Endothelial cell of umbilical vein (primary cell): ENCODE data around the gene ATP9B. TPM values are rescaled to one million over a fixed set of nuclear protein-coding genes. Genes with fewer than 3 reads are reported as not detected.

Experiments
- BruUV-seq: library from RNA; stranded (reverse); fragments of 400-500 nt; replicated peaks from 2 replicates; lab custom pipeline; 2021; lab: Mats Ljungman, UMichigan
- CTCF ChIA-PET: fragments of 300-600, 350-600 bp; sonication (Branson Sonifier 250); formaldehyde crosslinking; loops from one replicate; lab custom pipeline; 2021; ENCODE audit warnings: antibody characterized with exemption, inconsistent platforms; lab: Charles Lee
- POLR2A ChIA-PET: fragments of 300-600, 350-600 bp; sonication (Branson Sonifier 250); formaldehyde crosslinking; loops from one replicate; lab custom pipeline; 2021; ENCODE audit warnings: antibody characterized with exemption, inconsistent platforms; lab: Charles Lee
- DNase-seq: peaks from one replicate; pipeline ENCODE4 v3.0.0-alpha.2; 2011; ENCODE audit warnings: low read depth, low spot score
- FAIRE-seq: peaks from 2 replicates; lab custom pipeline; 2011; peaks lifted over from hg19 to GRCh38; lab: Jason Lieb, UNC
- H2AFZ ChIP-seq: 2 replicates; pipeline ENCODE4 v1.6.0; 2012; ENCODE audit warnings: low read depth, low read length, control low read depth, inconsistent platforms
- H3K27ac ChIP-seq: 2 replicates; pipeline ENCODE4 v1.5.1; 2011; ENCODE audit warnings: low read depth, mild to moderate bottlenecking, control low read depth, low read length, moderate library complexity; ENCODE audit not compliant: insufficient read depth
- H3K27me3 ChIP-seq, 2 experiments: 2 replicates each; pipeline versions ENCODE4 v1.6.0 to v1.6.1; 2011; ENCODE audit warnings: low read length in 2 of 2, mixed read lengths in 1 of 2; ENCODE audit not compliant: control insufficient read depth in 2 of 2, insufficient read depth in 2 of 2
- H3K36me3 ChIP-seq, 2 experiments: 2 replicates in 1 of 2; 3 replicates in 1 of 2; pipeline ENCODE4 v1.5.1; 2011; ENCODE audit warnings: low read length in 2 of 2, mild to moderate bottlenecking in 1 of 2, moderate library complexity in 1 of 2; ENCODE audit not compliant: control insufficient read depth in 2 of 2, insufficient read depth in 2 of 2; ENCODE audit errors: extremely low read depth in 1 of 2
- H3K4me1 ChIP-seq: 3 replicates; pipeline ENCODE4 v1.5.1; 2011; ENCODE audit warnings: mild to moderate bottlenecking, low read length; ENCODE audit not compliant: control insufficient read depth, insufficient read depth; ENCODE audit errors: extremely low read depth
- H3K4me2 ChIP-seq: 2 replicates; pipeline ENCODE4 v1.6.1; 2011; ENCODE audit warnings: low read length, control low read depth, mixed read lengths; ENCODE audit not compliant: insufficient read depth
- H3K4me3 ChIP-seq, 3 experiments: fragments of 200-600 bp in 1 of 3; sonication (generic), shearing (Covaris generic) in 1 of 3; replicated peaks in 1 of 3; 2 replicates each; pipeline ENCODE4 v1.5.1; 2011 to 2016; ENCODE audit warnings: control low read depth in 3 of 3, low read length in 3 of 3, mild to moderate bottlenecking in 2 of 3, inconsistent platforms in 1 of 3, low read depth in 1 of 3, moderate library complexity in 1 of 3; ENCODE audit not compliant: insufficient read depth in 1 of 3
- H3K79me2 ChIP-seq: 2 replicates; pipeline ENCODE4 v1.6.0; 2012; ENCODE audit warnings: low read length, inconsistent platforms; ENCODE audit not compliant: control insufficient read depth, insufficient read depth
- H3K9ac ChIP-seq: replicated peaks from 2 replicates; pipeline ENCODE3; 2011; ENCODE audit warnings: low read length, control low read depth; ENCODE audit not compliant: insufficient read depth; ENCODE audit errors: extremely low read depth
- H3K9me1 ChIP-seq: replicated peaks from 3 replicates; pipeline ENCODE4 v1.6.0; 2011; ENCODE audit warnings: mild to moderate bottlenecking, low read length; ENCODE audit not compliant: control insufficient read depth, insufficient read depth; ENCODE audit errors: extremely low read depth
- H3K9me3 ChIP-seq: replicated peaks from 2 replicates; pipeline ENCODE4 v1.5.1; 2012; ENCODE audit warnings: low read length, inconsistent platforms; ENCODE audit not compliant: control insufficient read depth, insufficient read depth
- H4K20me1 ChIP-seq: replicated peaks from 2 replicates; pipeline ENCODE3; 2011; ENCODE audit warnings: mild to moderate bottlenecking, low read length; ENCODE audit not compliant: control insufficient read depth, insufficient read depth; ENCODE audit errors: extremely low read depth
- CTCF ChIP-seq, 2 donors: IDR thresholded peaks; 1 replicate in 1 of 2; 2 replicates in 1 of 2; pipeline ENCODE4 v1.5.1; 2011; ENCODE audit warnings: low read length in 2 of 2, mild to moderate bottlenecking in 2 of 2, moderate library complexity in 2 of 2, control low read depth in 1 of 2, inconsistent platforms in 1 of 2, low read depth in 1 of 2; ENCODE audit not compliant: insufficient read depth in 1 of 2; ENCODE audit errors: extremely low read depth in 1 of 2
- EZH2 ChIP-seq: IDR thresholded peaks from 2 replicates; pipeline ENCODE4 v1.6.1; 2012; ENCODE audit warnings: borderline replicate concordance, low read depth, mild to moderate bottlenecking, moderate library complexity, low read length, inconsistent platforms; ENCODE audit not compliant: severe bottlenecking
- FOS ChIP-seq: IDR thresholded peaks from 2 replicates; pipeline ENCODE4 v1.6.1; 2011; ENCODE audit warnings: mild to moderate bottlenecking, low read length, moderate library complexity, borderline replicate concordance; ENCODE audit not compliant: insufficient read depth
- GATA2 ChIP-seq: IDR thresholded peaks from 2 replicates; pipeline ENCODE4 v1.7.0; 2011; ENCODE audit warnings: low read depth, mild to moderate bottlenecking, moderate library complexity, mixed read lengths, low read length; ENCODE audit not compliant: insufficient read length, insufficient read depth
- JUN ChIP-seq: IDR thresholded peaks from 2 replicates; pipeline ENCODE4 v1.6.1; 2011; ENCODE audit warnings: borderline replicate concordance, low read depth; ENCODE audit not compliant: insufficient read length, insufficient read depth
- MAX ChIP-seq: IDR thresholded peaks from 2 replicates; pipeline ENCODE4 v1.6.1; 2011; ENCODE audit not compliant: insufficient read depth, insufficient read length
- MYC ChIP-seq: IDR thresholded peaks from one replicate; pipeline ENCODE4 v1.6.1; 2011; ENCODE audit warnings: mild to moderate bottlenecking, low read depth, low read length
- POLR2A ChIP-seq: IDR thresholded peaks from 2 replicates; pipeline ENCODE4 v1.6.1; 2012; ENCODE audit warnings: low read depth, mild to moderate bottlenecking, control low read depth, low read length
- POLR2AphosphoS5 ChIP-seq: IDR thresholded peaks from 2 replicates; pipeline ENCODE4 v1.6.1; 2012; ENCODE audit warnings: low read depth, mild to moderate bottlenecking, control low read depth, low read length, moderate library complexity; ENCODE audit not compliant: insufficient read depth
- dilution Hi-C: fragments of 300-500 bp; cut with MboI; formaldehyde crosslinking; loops from one replicate; pipeline ENCODE4 v1.15.0; 2019; ENCODE audit warnings: low sequenced_read_pairs; ENCODE audit not compliant: extremely low pct_ligation_motif_present
- intact Hi-C: fragments of 100-400 bp; cut with micrococcal nuclease; formaldehyde crosslinking; loops from one replicate; pipeline ENCODE4 v1.10.0; 2022
- polyA plus RNA-seq, 4 experiments: library from polyadenylated mRNA; depleted of rRNA in 3 of 4; stranded (reverse) in 3 of 4; unstranded in 1 of 4; fragments of >200 nt; gene quantifications; 2 replicates each; pipeline versions ENCODE4 v1.2.1 to v1.2.3, GENCODE V29; 2011 to 2012; ENCODE audit warnings: missing spikeins in 1 of 4
- total RNA-seq: library from RNA; stranded (reverse); gene quantifications from 2 replicates; pipeline ENCODE4 v1.2.3, GENCODE V29; 2021

ATP9B gene
- total and polyA plus RNA-seq, 2 donors (not counting 3 experiments of a cell fraction or from before 2014, with no cell fraction given): 14.6 to 18.2 TPM

GRCh38 chr18:79257480-79257879 is 188.3 kb downstream of the ATP9B start:
- TF ChIP-seq MAX (no peak), GATA2 (no peak), MYC (no peak), FOS (no peak), JUN (no peak), CTCF (IDR thresholded peaks at IDR 0.05; ENCODE audit: extremely low read depth in 1 of 2, insufficient read depth in 1 of 2, low read depth in 1 of 2, low read length in 2 of 2) (no peak), POLR2A (no peak), EZH2 (no peak), POLR2AphosphoS5 (no peak)
- dilution Hi-C loops: no loop called here

More at GRCh38 chr18:79257480-79257879, 188.3 kb downstream of the ATP9B start:
- DNase-seq (no peak), FAIRE-seq (no peak)
- Histone ChIP-seq H3K4me1 (no peaks in the 10 kb centered on the region), H3K4me3 (no peak overlapping the region), H3K4me2 (no peak overlapping the region), H2AFZ (no peak overlapping the region), H4K20me1 (no peaks in the 10 kb centered on the region), H3K9me1 (no peaks in the 10 kb centered on the region), H3K27ac (no peak overlapping the region), H3K9ac (no peak overlapping the region), H3K79me2 (no peaks in the 10 kb centered on the region), H3K27me3 (no peaks in the 10 kb centered on the region), H3K9me3 (no peaks in the 10 kb centered on the region), H3K36me3 (peaks cover 0 to 4% of the 10 kb centered on the region in 2 experiments)
- no TSS peak for BruUV-seq
- POLR2A ChIA-PET: no interaction called here
- intact Hi-C loops: no loop called here
- CTCF ChIA-PET: no interaction called here
